ENCODE results near the gene INPP4B. TPM values are rescaled to one million over a fixed set of nuclear protein-coding genes. Genes with fewer than 3 reads are reported as not detected.

INPP4B gene
- total RNA-seq, 2 donors from 2014 or later, result 10.0 to 14.1 TPM

DNA sequence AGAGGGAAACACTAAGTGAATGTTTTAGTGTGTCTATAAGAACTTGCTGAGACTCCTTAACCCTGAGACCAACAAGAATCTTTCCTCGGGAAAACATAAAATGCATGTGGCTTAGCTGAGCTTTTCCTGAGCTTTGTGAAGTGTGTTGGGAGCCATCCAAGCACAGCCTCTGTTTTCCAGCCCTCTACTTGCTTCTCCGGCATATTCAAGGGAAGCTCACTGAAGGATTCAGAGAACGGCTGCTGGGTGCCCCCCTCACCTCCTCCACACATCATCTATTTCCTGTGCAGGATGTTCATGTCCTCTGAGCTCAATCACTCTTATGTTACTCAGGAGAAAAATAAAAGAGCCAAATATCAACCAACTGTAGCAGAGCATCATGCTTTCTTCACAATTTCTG lies 717.6 kb downstream of the INPP4B start:
- no peaks in the 10 kb centered on the region for H3K4me1 ChIP-seq
- intact Hi-C loops (cut with DNase I), result loop anchor here (5.0 to 10.0 kb wide), 2 partner anchors 226 to 719 kb away; partner anchors contain the start of gene INPP4B
- no peak overlapping the region for H3K4me3 ChIP-seq
- no peak for DNase-seq
- H3K9ac ChIP-seq (ENCODE audit: low read depth in 2 of 2, low read length in 2 of 2), result no peak overlapping the region
- no peaks in the 10 kb centered on the region for H3K27me3 ChIP-seq
- H3K36me3 ChIP-seq, result no peaks in the 10 kb centered on the region
- no peaks in the 10 kb centered on the region for H3K9me3 ChIP-seq
- TF ChIP-seq, protein P1, sequence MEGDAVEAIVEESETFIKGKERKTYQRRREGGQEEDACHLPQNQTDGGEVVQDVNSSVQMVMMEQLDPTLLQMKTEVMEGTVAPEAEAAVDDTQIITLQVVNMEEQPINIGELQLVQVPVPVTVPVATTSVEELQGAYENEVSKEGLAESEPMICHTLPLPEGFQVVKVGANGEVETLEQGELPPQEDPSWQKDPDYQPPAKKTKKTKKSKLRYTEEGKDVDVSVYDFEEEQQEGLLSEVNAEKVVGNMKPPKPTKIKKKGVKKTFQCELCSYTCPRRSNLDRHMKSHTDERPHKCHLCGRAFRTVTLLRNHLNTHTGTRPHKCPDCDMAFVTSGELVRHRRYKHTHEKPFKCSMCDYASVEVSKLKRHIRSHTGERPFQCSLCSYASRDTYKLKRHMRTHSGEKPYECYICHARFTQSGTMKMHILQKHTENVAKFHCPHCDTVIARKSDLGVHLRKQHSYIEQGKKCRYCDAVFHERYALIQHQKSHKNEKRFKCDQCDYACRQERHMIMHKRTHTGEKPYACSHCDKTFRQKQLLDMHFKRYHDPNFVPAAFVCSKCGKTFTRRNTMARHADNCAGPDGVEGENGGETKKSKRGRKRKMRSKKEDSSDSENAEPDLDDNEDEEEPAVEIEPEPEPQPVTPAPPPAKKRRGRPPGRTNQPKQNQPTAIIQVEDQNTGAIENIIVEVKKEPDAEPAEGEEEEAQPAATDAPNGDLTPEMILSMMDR (IDR thresholded peaks at IDR 0.05), result no peak
- no peak overlapping the region for H3K27ac ChIP-seq

DNA sequence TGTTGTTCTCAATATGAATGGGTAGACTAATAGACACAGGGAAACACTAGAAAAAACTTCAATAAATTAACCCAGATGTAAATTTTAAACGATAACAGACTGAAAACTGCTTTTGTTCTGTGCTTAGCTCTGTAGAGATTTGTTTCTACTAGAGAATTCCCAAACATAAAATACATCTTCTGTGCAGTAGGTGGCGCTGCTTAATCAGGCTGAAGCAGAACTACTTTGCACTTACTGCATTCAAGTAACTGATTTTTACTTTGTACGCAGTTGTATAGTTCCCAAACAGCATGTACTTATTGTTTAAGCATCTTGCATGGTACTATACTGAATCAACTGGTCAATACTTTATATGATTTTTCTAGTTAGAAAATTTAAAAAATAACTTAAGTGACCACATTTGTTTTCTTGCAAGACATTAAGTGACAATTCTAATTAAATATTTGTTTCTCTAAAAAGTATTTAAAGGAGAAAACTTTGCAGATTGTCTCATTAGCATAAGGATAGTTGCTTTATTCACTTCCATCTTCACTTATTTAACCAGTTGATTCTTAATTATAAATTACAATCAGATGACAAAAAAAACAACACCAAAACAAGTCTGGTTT lies 719.1 kb downstream of the INPP4B start:
- Histone ChIP-seq H3K4me3 (no peak overlapping the region), H3K36me3 (no peaks in the 10 kb centered on the region), H3K4me1 (no peaks in the 10 kb centered on the region), H3K27ac (no peak overlapping the region), H3K27me3 (no peaks in the 10 kb centered on the region), H3K9me3 (no peaks in the 10 kb centered on the region), H3K9ac (ENCODE audit: low read depth in 2 of 2, low read length in 2 of 2) (no peak overlapping the region)
- intact Hi-C loops (cut with DNase I), result loop anchor here (5.0 to 10.0 kb wide), 2 partner anchors 228 to 720 kb away; partner anchors contain the start of gene INPP4B
- TF ChIP-seq, protein P1 (IDR thresholded peaks at IDR 0.05), result peak; percentile 79
- peak; percentile 64 for DNase-seq

DNA sequence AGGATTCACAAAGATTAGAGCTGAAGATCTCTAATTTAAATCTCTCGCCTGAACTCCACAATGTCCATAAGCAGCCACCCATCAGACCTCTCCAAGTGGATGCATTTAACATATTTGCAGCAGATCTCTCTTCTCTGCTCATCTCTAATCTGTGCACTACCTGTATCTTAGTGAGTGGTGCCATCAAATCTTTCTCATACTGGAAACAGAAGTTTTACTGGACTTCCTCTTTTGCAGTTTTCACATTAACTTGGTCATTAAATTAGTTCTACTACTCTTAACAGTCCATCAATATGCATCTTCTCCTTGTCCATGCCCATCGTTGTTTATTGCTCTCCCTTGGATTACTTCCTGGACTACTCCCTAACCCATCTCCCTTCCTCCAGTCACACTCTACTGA lies 721.2 kb downstream of the INPP4B start:
- H3K27ac ChIP-seq, result no peak overlapping the region
- H3K27me3 ChIP-seq, result no peaks in the 10 kb centered on the region
- H3K4me3 ChIP-seq, result no peak overlapping the region
- no peaks in the 10 kb centered on the region for H3K36me3 ChIP-seq
- no peaks in the 10 kb centered on the region for H3K4me1 ChIP-seq
- TF ChIP-seq, protein P1 (IDR thresholded peaks at IDR 0.05), result no peak
- H3K9me3 ChIP-seq, result no peaks in the 10 kb centered on the region
- intact Hi-C loops (cut with DNase I), result loop anchor here (5.0 to 10.0 kb wide), 2 partner anchors 230 to 722 kb away; partner anchors contain the start of gene INPP4B
- no peak overlapping the region for H3K9ac ChIP-seq (ENCODE audit: low read depth in 2 of 2, low read length in 2 of 2)
- DNase-seq, result no peak

DNA sequence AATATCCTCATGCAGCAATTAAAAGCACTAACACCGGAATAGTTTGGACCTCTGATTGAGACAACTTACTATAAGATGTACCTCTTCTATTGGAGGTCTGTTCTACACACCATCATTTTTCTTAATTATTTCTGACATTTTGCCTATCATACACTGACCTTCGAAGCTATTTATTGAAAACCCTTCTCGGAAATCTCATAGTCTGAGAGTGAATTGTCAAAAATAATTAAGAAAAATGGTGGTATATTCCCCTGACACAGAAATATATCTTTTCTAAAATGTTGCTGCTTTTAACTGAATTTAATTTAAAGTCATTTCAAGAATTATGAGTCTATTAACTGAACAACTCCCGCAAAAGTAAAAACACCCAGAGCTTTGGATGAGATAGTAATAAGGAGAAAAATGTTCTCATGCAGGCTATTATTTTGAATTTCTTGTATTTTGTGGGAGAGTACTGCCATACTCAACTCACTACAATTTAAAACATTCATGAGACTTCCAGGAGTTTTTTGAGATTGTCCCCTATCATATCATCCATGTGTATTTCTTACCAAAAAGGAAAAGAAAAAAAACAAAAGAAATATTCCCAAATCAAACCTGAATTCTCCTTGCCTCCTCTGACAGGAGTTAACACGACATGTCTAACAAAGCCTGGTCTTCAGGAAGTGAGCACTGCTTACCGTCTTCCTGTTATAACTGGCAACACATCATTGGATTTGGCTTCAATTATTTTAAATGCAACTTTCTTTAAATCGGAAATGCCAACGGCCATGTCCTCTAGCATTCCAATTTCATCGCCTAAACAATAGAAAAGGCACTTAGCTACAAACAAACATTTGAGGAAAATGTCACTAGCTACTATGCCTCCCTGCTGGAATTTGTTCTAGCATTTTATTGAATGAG lies 724.4 kb downstream of the INPP4B start:
- Histone ChIP-seq H3K36me3 (no peaks in the 10 kb centered on the region), H3K4me3 (no peak overlapping the region), H3K4me1 (no peaks in the 10 kb centered on the region), H3K27ac (no peak overlapping the region), H3K9me3 (no peaks in the 10 kb centered on the region), H3K27me3 (no peaks in the 10 kb centered on the region), H3K9ac (ENCODE audit: low read depth in 2 of 2, low read length in 2 of 2) (no peak overlapping the region)
- intact Hi-C loops (cut with DNase I), result loop anchor here (10.0 kb wide), 1 partner anchor 233 kb away; no protein-coding TSS in a partner anchor
- TF ChIP-seq, protein P1 (IDR thresholded peaks at IDR 0.05), result no peak
- no peak for DNase-seq

DNA sequence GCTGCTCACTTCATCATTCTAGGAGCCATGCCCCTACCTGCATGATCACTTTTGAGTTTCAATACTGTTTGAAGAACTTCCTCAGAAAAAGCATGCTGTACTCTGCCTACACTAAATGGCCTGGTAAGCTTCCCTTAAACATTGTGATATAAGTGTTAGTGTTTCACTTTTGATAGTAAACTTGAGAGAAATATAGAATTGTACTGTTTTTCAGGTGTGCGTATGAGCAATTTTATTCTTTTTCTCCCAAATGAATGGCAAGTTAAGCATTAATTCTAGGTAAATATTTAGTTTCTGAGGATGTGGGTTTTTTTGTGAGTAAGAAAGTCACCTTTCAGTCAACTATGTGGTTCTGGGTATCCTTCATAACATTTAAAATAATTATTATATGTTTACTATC lies 725.2 kb downstream of the INPP4B start:
- Histone ChIP-seq H3K27ac (no peak overlapping the region), H3K27me3 (no peaks in the 10 kb centered on the region), H3K9me3 (no peaks in the 10 kb centered on the region), H3K4me1 (no peaks in the 10 kb centered on the region), H3K9ac (ENCODE audit: low read depth in 2 of 2, low read length in 2 of 2) (no peak overlapping the region), H3K4me3 (no peak overlapping the region), H3K36me3 (no peaks in the 10 kb centered on the region)
- TF ChIP-seq, protein P1 (IDR thresholded peaks at IDR 0.05), result no peak
- intact Hi-C loops (cut with DNase I), result loop anchor here (10.0 kb wide), 1 partner anchor 234 kb away; no protein-coding TSS in a partner anchor
- DNase-seq, result no peak

All from colonic mucosa (tissue), 4 donors.